ENCODE measurements around the gene LPAR3. TPM values are rescaled to one million over a fixed set of nuclear protein-coding genes. Genes with fewer than 3 reads are reported as not detected.
A peak's percentile ranks its signal among the peaks of the same experiment; 100 is the strongest.

Gene LPAR3
- under 1 TPM in 2 of 4 donors, not detected in 2; 0.12 to 0.13 TPM for polyA plus RNA-seq
- long read RNA-seq, donor 1 = 0 reads
- long read RNA-seq, donor 2 = 0 reads
- long read RNA-seq, donor 3 = 0 reads
- long read RNA-seq, donor 4 = 0 reads
- long read RNA-seq, donor 5 = 0 reads
- long read RNA-seq, donor 6 = 0 reads
- long read RNA-seq, donor 7 = 0 reads
- long read RNA-seq, donor 8 = 0 reads
- long read RNA-seq, donor 9 = 0 reads
- long read RNA-seq, donor 10 = 0 reads

GRCh38 chr1:84892705-84893618 is at the start of gene LPAR3:
TSS of gene LPAR3 (minus strand) at chr1:84893206. CDS start at chr1:84866120, 27,086 bp downstream.
- no peaks in the 10 kb centered on the region for H3K36me3 ChIP-seq (ENCODE audit: control insufficient read depth in 3 of 3, insufficient read depth in 2 of 3, low read depth in 1 of 3, low read length in 3 of 3)
- peaks cover 0 to 8% (median 0%) of the 10 kb centered on the region in 3 donors for H3K4me1 ChIP-seq (ENCODE audit: control insufficient read depth in 3 of 3, insufficient read depth in 2 of 3, low read depth in 1 of 3, low read length in 2 of 3)
- peak within 1 kb of the TSS; percentile 17 to 30 (median 22) for H3K4me3 ChIP-seq (ENCODE audit: low read depth in 1 of 3, low read length in 3 of 3)
- H3K9me3 ChIP-seq (ENCODE audit: control insufficient read depth in 2 of 2, insufficient read depth in 1 of 2, low read depth in 1 of 2, low read length in 1 of 2) = no peaks in the 10 kb centered on the region
- WGBS, 3 donors = 2 to 6% (median 4%) methylated on average over 62 to 93 of the region's 93 CpGs
- DNase-seq = peak in 1 of 2 donors; percentile 55
- H3K27me3 ChIP-seq (ENCODE audit: control insufficient read depth in 3 of 3, insufficient read depth in 3 of 3, low read length in 3 of 3) = peaks cover 0 to 28% (median 21%) of the 10 kb centered on the region in 3 donors
- no peak within 1 kb of the TSS for H3K27ac ChIP-seq (ENCODE audit: low read depth in 1 of 3, low read length in 2 of 3)
- no peak for FAIRE-seq

DNA sequence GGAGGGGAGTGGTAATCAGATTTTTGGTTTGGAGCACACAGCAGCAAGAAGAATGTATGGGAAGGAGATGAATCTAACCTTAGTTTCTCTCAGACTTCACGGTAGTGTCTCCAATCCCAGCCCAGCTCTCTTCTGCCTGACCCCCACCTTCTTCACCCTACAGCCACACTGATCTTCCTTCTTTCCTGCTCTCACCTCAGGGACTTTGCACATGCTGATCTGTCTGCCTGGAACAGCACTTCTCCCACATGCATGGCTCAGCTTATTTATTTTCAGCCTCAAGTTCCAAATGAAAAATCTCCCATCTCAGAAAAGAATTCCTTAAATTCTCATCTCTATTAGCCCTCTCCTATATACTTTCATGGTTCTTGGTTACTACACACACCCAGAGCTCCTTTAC is 48.8 kb upstream of the LPAR3 start:
- H3K27me3 ChIP-seq (ENCODE audit: control insufficient read depth in 3 of 3, insufficient read depth in 3 of 3, low read length in 3 of 3) = no peaks in the 10 kb centered on the region
- WGBS, 3 donors = 60 to 86% (median 83%) methylated on average over 1 of the region's 1 CpG
- FAIRE-seq = no peak
- no peak overlapping the region for H3K27ac ChIP-seq (ENCODE audit: low read depth in 1 of 3, low read length in 2 of 3)
- H3K9me3 ChIP-seq (ENCODE audit: control insufficient read depth in 2 of 2, insufficient read depth in 1 of 2, low read depth in 1 of 2, low read length in 1 of 2) = no peaks in the 10 kb centered on the region
- peaks cover 0 to 2% (median 0%) of the 10 kb centered on the region in 3 donors for H3K36me3 ChIP-seq (ENCODE audit: control insufficient read depth in 3 of 3, insufficient read depth in 2 of 3, low read depth in 1 of 3, low read length in 3 of 3)
- DNase-seq = no peak
- no peaks in the 10 kb centered on the region for H3K4me1 ChIP-seq (ENCODE audit: control insufficient read depth in 3 of 3, insufficient read depth in 2 of 3, low read depth in 1 of 3, low read length in 2 of 3)
- H3K4me3 ChIP-seq (ENCODE audit: low read depth in 1 of 3, low read length in 3 of 3) = no peak overlapping the region

DNA sequence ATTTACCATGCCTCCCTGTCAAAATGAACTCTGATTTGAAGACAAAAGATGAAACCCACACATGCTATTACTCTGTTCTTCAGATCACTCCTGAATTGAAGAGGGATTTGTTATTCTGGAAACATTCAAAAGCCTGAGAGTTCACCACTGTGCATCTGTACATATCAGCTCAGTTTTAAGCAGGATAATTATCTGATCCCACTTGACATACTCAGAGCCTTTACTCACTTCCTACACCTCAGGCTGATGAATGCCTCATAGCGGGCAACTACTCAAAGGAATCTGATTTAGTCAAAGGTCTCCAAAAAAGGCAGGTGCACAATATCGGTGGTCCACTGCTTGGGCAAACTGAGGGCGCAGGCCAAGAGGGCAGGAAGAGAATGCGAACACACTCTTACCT is 47.5 kb upstream of the LPAR3 start:
- H3K27me3 ChIP-seq (ENCODE audit: control insufficient read depth in 3 of 3, insufficient read depth in 3 of 3, low read length in 3 of 3) = no peaks in the 10 kb centered on the region
- FAIRE-seq (no peak), DNase-seq (no peak)
- no peak overlapping the region for H3K27ac ChIP-seq (ENCODE audit: low read depth in 1 of 3, low read length in 2 of 3)
- H3K4me1 ChIP-seq (ENCODE audit: control insufficient read depth in 3 of 3, insufficient read depth in 2 of 3, low read depth in 1 of 3, low read length in 2 of 3) = no peaks in the 10 kb centered on the region
- H3K36me3 ChIP-seq (ENCODE audit: control insufficient read depth in 3 of 3, insufficient read depth in 2 of 3, low read depth in 1 of 3, low read length in 3 of 3) = peaks cover 0 to 2% (median 0%) of the 10 kb centered on the region in 3 donors
- 82 to 86% (median 86%) methylated on average over 4 of the region's 4 CpGs for WGBS, 3 donors
- no peaks in the 10 kb centered on the region for H3K9me3 ChIP-seq (ENCODE audit: control insufficient read depth in 2 of 2, insufficient read depth in 1 of 2, low read depth in 1 of 2, low read length in 1 of 2)
- no peak overlapping the region for H3K4me3 ChIP-seq (ENCODE audit: low read depth in 1 of 3, low read length in 3 of 3)

DNA sequence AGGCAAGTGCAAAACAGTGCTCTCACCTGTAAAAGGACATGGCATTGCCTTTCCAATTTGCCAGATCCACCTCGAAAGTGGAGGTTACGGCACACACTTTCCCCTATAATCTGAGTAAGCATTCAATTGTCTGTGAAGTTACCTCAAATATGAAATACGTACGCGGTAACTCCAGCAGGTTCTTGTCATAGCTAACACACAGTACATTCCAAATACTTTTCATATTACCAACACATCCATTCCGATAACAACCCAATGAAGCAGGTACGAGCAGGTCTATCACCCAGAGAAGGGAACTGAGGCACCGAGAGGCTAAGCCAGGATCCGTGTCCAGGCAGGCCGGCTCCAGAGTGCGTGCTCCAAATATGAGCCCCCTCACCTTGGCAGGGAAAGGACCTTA is 46.8 kb upstream of the LPAR3 start:
- no peaks in the 10 kb centered on the region for H3K9me3 ChIP-seq (ENCODE audit: control insufficient read depth in 2 of 2, insufficient read depth in 1 of 2, low read depth in 1 of 2, low read length in 1 of 2)
- WGBS, 3 donors = 93 to 97% (median 97%) methylated on average over 11 of the region's 11 CpGs
- no peaks in the 10 kb centered on the region for H3K4me1 ChIP-seq (ENCODE audit: control insufficient read depth in 3 of 3, insufficient read depth in 2 of 3, low read depth in 1 of 3, low read length in 2 of 3)
- no peak for FAIRE-seq
- no peaks in the 10 kb centered on the region for H3K27me3 ChIP-seq (ENCODE audit: control insufficient read depth in 3 of 3, insufficient read depth in 3 of 3, low read length in 3 of 3)
- H3K4me3 ChIP-seq (ENCODE audit: low read depth in 1 of 3, low read length in 3 of 3) = no peak overlapping the region
- peaks cover 0 to 2% (median 0%) of the 10 kb centered on the region in 3 donors for H3K36me3 ChIP-seq (ENCODE audit: control insufficient read depth in 3 of 3, insufficient read depth in 2 of 3, low read depth in 1 of 3, low read length in 3 of 3)
- no peak overlapping the region for H3K27ac ChIP-seq (ENCODE audit: low read depth in 1 of 3, low read length in 2 of 3)
- no peak for DNase-seq

DNA sequence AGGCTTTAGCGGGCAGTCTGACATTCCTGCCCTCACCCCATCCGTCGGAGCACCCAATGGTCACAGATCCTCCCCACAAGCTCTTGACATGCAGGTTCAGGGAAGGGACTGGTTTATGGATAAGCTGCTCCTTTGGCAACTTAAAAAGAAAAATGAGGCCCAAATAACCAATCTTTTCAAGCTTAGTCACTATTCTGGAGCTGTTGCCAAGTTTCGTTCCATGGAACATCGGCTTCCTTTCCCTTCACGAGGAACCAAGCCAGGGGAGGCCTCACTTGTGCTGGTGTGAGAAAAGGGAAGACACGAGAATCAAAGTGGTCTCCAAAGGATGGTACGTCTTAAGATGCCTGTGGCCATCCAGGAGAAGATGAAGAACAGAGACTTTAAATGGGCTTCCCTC is 46.1 kb upstream of the LPAR3 start:
- H3K27me3 ChIP-seq (ENCODE audit: control insufficient read depth in 3 of 3, insufficient read depth in 3 of 3, low read length in 3 of 3) = no peaks in the 10 kb centered on the region
- 83 to 85% (median 83%) methylated on average over 8 of the region's 8 CpGs for WGBS, 3 donors
- H3K36me3 ChIP-seq (ENCODE audit: control insufficient read depth in 3 of 3, insufficient read depth in 2 of 3, low read depth in 1 of 3, low read length in 3 of 3) = peaks cover 0 to 2% (median 0%) of the 10 kb centered on the region in 3 donors
- H3K27ac ChIP-seq (ENCODE audit: low read depth in 1 of 3, low read length in 2 of 3) = no peak overlapping the region
- no peaks in the 10 kb centered on the region for H3K9me3 ChIP-seq (ENCODE audit: control insufficient read depth in 2 of 2, insufficient read depth in 1 of 2, low read depth in 1 of 2, low read length in 1 of 2)
- DNase-seq (no peak), FAIRE-seq (no peak)
- peaks cover 0 to 2% (median 0%) of the 10 kb centered on the region in 3 donors for H3K4me1 ChIP-seq (ENCODE audit: control insufficient read depth in 3 of 3, insufficient read depth in 2 of 3, low read depth in 1 of 3, low read length in 2 of 3)
- H3K4me3 ChIP-seq (ENCODE audit: low read depth in 1 of 3, low read length in 3 of 3) = no peak overlapping the region

DNA sequence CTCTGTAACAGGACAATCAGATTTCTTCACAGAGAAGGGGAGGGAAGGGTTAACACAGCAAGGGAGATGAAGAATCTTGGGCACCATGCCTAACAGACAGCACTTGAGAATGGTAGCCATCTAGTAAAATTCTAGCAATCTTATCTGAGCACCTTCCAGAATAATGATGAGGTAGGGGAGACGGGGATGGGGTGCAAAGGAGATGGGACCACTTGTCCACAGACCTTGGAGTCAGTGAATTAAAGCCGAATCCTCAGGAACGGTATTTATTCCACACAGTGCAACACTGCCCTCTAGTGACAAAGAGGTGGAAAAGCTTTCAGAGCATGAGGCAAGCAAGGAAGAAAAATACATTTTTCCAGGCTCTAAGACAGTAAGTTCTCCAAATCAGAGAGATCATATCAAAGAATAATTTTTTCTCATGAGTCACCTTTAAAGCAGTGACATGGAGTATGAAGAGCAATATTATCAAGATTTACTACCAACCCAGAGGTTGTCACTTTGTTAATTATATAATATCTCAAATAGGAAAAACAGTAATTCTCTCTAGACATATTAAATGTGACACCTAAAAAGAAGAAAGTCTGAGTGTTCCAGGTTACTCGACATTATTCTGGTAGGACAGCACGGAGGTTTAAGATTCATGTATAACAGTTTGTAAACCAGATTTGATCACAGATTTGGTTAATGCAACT is 43.3 kb upstream of the LPAR3 start:
- no peak overlapping the region for H3K4me3 ChIP-seq (ENCODE audit: low read depth in 1 of 3, low read length in 3 of 3)
- peaks cover 0 to 9% (median 0%) of the 10 kb centered on the region in 3 donors for H3K4me1 ChIP-seq (ENCODE audit: control insufficient read depth in 3 of 3, insufficient read depth in 2 of 3, low read depth in 1 of 3, low read length in 2 of 3)
- DNase-seq (peak; percentile 72 to 78), FAIRE-seq (no peak)
- H3K36me3 ChIP-seq (ENCODE audit: control insufficient read depth in 3 of 3, insufficient read depth in 2 of 3, low read depth in 1 of 3, low read length in 3 of 3) = peaks cover 0 to 2% (median 0%) of the 10 kb centered on the region in 3 donors
- no peak overlapping the region for H3K27ac ChIP-seq (ENCODE audit: low read depth in 1 of 3, low read length in 2 of 3)
- H3K9me3 ChIP-seq (ENCODE audit: control insufficient read depth in 2 of 2, insufficient read depth in 1 of 2, low read depth in 1 of 2, low read length in 1 of 2) = no peaks in the 10 kb centered on the region
- WGBS, 3 donors = 2 to 6% (median 3%) methylated on average over 5 of the region's 5 CpGs
- no peaks in the 10 kb centered on the region for H3K27me3 ChIP-seq (ENCODE audit: control insufficient read depth in 3 of 3, insufficient read depth in 3 of 3, low read length in 3 of 3)

DNA sequence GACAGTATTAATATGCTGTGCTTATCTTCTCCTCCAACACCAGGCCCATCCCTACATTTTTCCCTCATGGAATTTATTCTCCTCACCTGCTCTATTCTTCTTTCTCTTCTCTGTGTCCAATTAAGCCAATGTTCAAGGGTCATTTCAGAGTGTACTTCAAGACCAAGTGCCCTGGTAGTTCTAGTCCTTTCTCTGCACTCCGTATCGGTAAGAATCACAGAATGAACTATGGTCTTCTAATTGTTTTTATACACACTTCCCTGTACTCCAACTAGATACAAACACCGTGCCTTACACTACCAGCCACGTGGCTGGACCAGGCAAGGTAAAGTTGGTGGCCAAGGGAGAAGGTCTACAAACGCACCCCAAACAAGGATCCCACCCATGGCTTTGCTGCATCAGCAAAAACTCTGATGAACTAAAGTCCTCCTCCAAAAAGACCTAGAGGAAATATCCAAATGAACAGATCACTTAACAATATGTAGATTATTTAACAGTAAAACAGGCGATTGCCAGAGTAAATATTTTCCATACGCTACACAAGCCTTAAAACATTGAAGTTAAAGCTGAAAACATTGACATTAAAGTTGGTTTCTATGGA is 40.1 kb upstream of the LPAR3 start:
- Histone ChIP-seq H3K4me3 (ENCODE audit: low read depth in 1 of 3, low read length in 3 of 3) (no peak overlapping the region), H3K36me3 (ENCODE audit: control insufficient read depth in 3 of 3, insufficient read depth in 2 of 3, low read depth in 1 of 3, low read length in 3 of 3) (peaks cover 0 to 2% (median 0%) of the 10 kb centered on the region in 3 donors), H3K27me3 (ENCODE audit: control insufficient read depth in 3 of 3, insufficient read depth in 3 of 3, low read length in 3 of 3) (no peaks in the 10 kb centered on the region), H3K9me3 (ENCODE audit: control insufficient read depth in 2 of 2, insufficient read depth in 1 of 2, low read depth in 1 of 2, low read length in 1 of 2) (no peaks in the 10 kb centered on the region), H3K4me1 (ENCODE audit: control insufficient read depth in 3 of 3, insufficient read depth in 2 of 3, low read depth in 1 of 3, low read length in 2 of 3) (peaks cover 0 to 9% (median 0%) of the 10 kb centered on the region in 3 donors), H3K27ac (ENCODE audit: low read depth in 1 of 3, low read length in 2 of 3) (peak overlapping the region in 2 of 3 donors; percentile 57 to 64)
- FAIRE-seq (no peak), DNase-seq (peak; percentile 65 to 92)
- 29 to 69% (median 50%) methylated on average over 7 of the region's 7 CpGs for WGBS, 3 donors

- FAIRE-seq = no peak
- WGBS, 3 donors = 86 to 95% (median 88%) methylated on average over 2 of the region's 2 CpGs
Observed at GRCh38 chr1:84930831-84931230, 37.8 kb upstream of the LPAR3 start.

More at GRCh38 chr1:84930831-84931230, 37.8 kb upstream of the LPAR3 start:
- Histone ChIP-seq H3K36me3 (ENCODE audit: control insufficient read depth in 3 of 3, insufficient read depth in 2 of 3, low read depth in 1 of 3, low read length in 3 of 3) (no peaks in the 10 kb centered on the region), H3K4me3 (ENCODE audit: low read depth in 1 of 3, low read length in 3 of 3) (no peak overlapping the region), H3K27ac (ENCODE audit: low read depth in 1 of 3, low read length in 2 of 3) (no peak overlapping the region), H3K9me3 (ENCODE audit: control insufficient read depth in 2 of 2, insufficient read depth in 1 of 2, low read depth in 1 of 2, low read length in 1 of 2) (no peaks in the 10 kb centered on the region), H3K27me3 (ENCODE audit: control insufficient read depth in 3 of 3, insufficient read depth in 3 of 3, low read length in 3 of 3) (no peaks in the 10 kb centered on the region), H3K4me1 (ENCODE audit: control insufficient read depth in 3 of 3, insufficient read depth in 2 of 3, low read depth in 1 of 3, low read length in 2 of 3) (peaks cover 0 to 9% (median 0%) of the 10 kb centered on the region in 3 donors)
- DNase-seq = no peak
